ENCODE data around the gene AP3S1. TPM values are rescaled to one million over a fixed set of nuclear protein-coding genes. Genes with fewer than 3 reads are reported as not detected.

AP3S1 gene
- total and polyA plus RNA-seq, 2 of the 13 experiments (the other 11 are each of a cell fraction or from before 2014, with no cell fraction given), result 50.5 to 85.9 TPM

- TF ChIP-seq HMGXB3 (CRISPR knock-in tag; IDR thresholded peaks at IDR 0.05; ENCODE audit: borderline replicate concordance), result no peak
- TF ChIP-seq ZNF567 (CRISPR knock-in tag; IDR thresholded peaks at IDR 0.05; ENCODE audit: borderline replicate concordance), result no peak
- no peak for TF ChIP-seq ZNF234 (CRISPR knock-in tag; conservative IDR thresholded peaks at IDR 0.05)
- TF ChIP-seq NFRKB (IDR thresholded peaks at IDR 0.05), result no peak
- no peak for TF ChIP-seq LBX2 (CRISPR knock-in tag; IDR thresholded peaks at IDR 0.05; ENCODE audit: borderline replicate concordance)
- no peak for TF ChIP-seq GPN1 (CRISPR knock-in tag; IDR thresholded peaks at IDR 0.05; ENCODE audit: borderline replicate concordance)
- TF ChIP-seq HDAC1 (CRISPR knock-in tag; IDR thresholded peaks at IDR 0.05), result peak; percentile 15; the same call in 1 of the 2 replicates
- TF ChIP-seq MYC (CRISPR knock-in tag; IDR thresholded peaks at IDR 0.05; ENCODE audit: borderline replicate concordance), result no peak
- no peak for TF ChIP-seq PLSCR1 (CRISPR knock-in tag; IDR thresholded peaks at IDR 0.05; ENCODE audit: borderline replicate concordance)
- TF ChIP-seq KDM5B (CRISPR knock-in tag; IDR thresholded peaks at IDR 0.05; ENCODE audit: borderline replicate concordance), result 0 out of 2 replicates have a peak, but pooled peaks have one; percentile 39
- no peak for TF ChIP-seq STAT6 (CRISPR knock-in tag; IDR thresholded peaks at IDR 0.05; ENCODE audit: borderline replicate concordance)
- TF ChIP-seq NR2C2 (CRISPR knock-in tag; IDR thresholded peaks at IDR 0.05; ENCODE audit: borderline replicate concordance), result 0 out of 2 replicates have a peak, but pooled peaks have one; percentile 14
- TF ChIP-seq AGO2 (optimal IDR thresholded peaks at IDR 0.05; ENCODE audit: low read depth, low read length), result peak; percentile 8
- no peak for TF ChIP-seq EHMT2 (IDR thresholded peaks at IDR 0.05; ENCODE audit: borderline replicate concordance, low read depth, low read length)
- TF ChIP-seq ZNF800 (CRISPR knock-in tag; IDR thresholded peaks at IDR 0.05), result peak; percentile 88; the same call in 1 of the 2 replicates
- TF ChIP-seq DNMT1 (CRISPR knock-in tag; IDR thresholded peaks at IDR 0.05), result peak; percentile 6; the same call in 1 of the 2 replicates
Observed at GRCh38 chr5:115816226-115817081, 25.3 kb upstream of the AP3S1 start, which contains the start of gene CDO1 (continued).

Measured in HepG2 (cell line).